Activated effector memory CD4-positive, alpha-beta T cell treated with anti-CD3 and anti-CD28 coated beads, Interleukin-2, amount 50 U/mL, for 16 hours (primary cell): ENCODE data around the gene AP1G2.
A peak's percentile ranks its signal among the peaks of the same experiment; 100 is the strongest.
"Not testable (repeated sequence)": the region's sequence is repeated elsewhere in the genome, so short reads cannot be mapped to it uniquely, and the experiment has no call there.

Source experiments
- DNase-seq: peaks from one replicate; pipeline ENCODE4 v3.0.0-alpha.2; 2020

Gene AP1G2

DNA sequence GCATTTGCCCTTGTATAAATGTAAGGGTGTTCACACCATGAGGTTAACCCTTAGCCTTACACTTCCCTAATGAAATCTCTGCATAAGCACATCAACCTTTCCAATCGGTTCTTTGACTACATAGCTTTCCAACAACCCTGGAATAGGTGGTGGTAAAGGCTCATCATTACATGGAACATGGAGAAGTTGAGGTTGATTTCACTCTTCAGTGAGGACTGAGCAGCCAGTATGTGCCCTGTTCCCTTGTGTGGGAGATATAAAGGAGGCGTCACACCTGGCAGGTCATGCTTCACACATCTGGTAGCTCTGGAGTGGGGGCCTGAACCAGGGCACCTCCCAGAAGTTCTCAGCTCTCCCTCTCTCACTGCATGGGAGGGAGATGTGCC lies 32.7 kb upstream of the AP1G2 start:
- no peak for DNase-seq

DNA sequence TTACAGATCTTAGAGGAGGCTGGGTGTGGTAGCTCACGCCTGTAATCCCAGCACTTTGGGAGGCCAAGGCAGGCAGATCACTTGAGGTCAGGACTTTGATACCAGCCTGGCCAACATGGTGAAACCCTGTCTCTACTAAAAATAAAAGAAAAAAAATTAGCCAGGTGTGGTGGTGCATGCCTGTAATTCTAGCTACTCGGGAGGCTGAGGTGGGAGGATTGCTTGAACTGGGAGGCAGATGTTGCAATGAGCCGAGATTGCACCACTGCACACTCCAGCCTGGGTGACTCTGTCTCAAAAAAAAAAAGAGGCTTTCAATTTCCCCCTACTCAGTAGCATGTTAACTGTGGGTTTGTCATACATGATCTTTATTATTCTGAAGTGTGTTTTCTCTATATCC lies 26.6 kb upstream of the AP1G2 start:
- DNase-seq = not testable (repeated sequence)

DNA sequence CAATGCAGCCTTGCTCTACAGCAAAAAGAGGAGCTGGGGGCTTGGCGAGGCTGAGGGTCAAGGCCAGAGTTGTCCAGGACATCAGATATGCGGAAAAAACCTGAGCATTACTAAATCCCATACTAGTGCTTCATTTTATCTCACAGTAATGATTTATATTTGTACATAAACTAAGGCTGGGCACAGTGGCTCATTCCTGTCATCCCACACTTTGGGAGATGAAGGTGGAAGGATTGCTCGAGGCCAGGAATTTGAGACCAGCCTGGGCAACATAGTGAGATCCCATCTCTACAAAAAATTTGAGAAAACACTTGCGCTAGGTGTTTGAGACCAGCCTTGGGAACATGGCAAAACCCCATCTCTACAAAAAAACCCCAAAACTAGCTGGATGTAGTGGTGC lies 22.6 kb upstream of the AP1G2 start:
- no peak for DNase-seq

DNA sequence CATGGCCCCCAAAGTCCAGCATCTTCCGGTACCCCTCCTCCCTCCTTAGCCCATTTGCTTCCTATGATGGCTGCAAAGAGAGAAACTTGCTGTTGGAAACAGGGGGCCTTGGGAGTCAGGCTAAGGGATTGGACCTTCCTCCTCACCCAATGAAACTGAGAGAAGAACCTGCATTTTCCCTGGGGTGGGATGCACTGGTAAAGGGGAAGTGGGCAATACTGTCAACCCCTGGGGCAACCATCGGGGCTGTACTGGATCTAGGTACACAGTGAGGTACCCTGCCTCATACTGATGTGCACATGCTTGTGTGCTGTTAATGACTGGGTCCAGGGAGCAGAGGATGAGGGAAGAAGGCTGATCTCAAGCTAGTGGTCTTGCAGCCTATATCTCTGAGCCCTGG lies 22.0 kb upstream of the AP1G2 start:
- no peak for DNase-seq

DNA sequence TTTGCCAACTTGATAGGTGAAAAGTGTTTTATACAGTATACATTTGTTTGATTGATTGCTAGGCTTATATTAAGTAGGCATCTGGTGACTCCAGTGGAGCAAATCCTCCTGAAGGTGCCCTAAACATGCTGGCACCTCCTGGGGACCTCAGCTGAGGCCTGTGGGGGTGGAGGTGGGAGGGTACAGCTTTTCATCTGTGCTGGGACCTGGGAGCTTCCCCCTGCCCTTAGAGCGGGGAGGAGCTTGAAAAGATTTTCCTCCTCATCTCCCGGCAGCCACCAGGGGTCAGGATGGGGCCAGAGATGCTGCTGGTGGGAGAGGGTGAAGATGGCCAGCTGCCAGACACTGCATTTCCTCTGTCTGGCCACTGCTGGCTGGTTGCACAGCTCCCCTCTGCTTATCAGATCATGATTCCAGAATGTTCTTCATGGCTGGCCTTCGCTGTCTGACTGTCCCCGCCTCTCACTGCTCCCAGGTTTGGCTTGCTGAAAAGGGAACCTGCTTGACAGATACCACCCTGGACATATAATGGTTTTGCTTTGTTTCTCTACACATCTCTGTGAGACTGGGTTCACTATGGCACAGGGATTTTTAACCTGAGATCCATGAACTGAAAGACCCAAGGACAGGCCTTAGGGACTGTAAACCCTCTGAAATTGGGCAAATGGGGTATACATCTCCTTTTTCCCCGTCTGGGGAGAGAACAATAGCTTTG lies 21.4 kb upstream of the AP1G2 start:
- peak; percentile 91 for DNase-seq

DNA sequence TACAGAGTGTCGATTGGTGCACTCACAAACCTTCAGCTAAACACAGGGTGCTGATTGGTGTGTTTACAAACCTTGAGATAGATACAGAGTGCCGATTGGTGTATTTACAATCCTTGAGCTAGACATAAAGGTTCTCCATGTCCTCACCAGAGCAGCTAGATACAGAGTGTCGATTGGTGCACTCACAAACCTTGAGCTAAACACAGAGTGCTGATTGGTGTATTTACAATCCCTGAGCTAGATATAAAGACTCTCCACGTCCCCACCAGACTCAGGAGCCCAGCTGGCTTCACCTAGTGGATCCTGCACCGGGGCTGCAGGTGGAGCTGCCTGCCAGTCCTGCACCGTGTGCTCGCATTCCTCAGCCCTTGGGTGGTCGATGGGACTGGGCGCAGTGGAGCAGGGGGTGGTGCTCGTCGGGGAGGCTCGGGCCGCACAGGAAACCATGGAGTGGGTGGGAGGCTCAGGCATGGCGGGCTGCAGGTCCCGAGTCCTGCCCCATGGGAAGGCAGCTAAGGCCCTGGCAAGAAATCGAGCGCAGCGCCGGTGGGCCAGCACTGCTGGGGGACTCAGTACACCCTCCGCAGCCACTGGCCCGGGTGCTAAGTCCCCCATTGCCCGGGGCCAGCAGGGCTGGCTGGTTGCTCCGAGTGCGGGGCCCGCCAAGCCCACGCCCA lies 17.1 kb upstream of the AP1G2 start:
- not testable (repeated sequence) for DNase-seq

DNA sequence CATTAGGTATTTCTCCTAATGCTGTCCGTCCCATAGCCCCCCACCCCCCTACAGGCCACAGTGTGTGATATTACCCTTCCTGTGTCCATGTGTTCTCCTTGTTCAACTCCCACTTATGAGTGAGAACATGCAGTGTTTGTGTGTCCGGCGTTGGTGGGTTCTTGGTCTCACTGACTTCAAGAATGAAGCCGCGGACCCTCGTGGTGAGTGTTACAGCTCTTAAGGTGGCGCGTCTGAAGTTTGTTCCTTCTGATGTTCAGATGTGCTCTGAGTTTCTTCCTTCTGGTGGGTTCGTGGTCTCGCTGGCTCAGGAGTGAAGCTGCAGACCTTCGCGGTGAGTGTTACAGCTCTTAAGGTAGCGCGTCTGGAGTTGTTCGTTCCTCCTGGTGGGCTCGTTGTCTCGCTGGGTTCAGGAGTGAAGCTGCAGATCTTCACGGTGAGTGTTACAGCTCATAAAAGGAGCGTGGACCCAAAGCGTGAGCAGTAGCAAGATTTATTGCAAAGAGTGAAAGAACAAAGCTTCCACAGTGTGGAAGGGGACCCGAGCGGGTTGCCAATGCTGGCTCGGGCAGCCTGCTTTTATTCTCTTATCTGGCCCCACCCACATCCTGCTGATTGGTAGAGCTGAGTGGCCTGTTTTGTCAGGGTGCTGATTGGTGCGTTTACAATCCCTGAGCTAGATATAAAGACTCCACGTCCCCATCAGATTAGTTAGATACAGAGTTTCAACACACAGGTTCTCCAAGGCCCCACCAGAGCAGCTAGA lies 16.4 kb upstream of the AP1G2 start:
- DNase-seq = not testable (repeated sequence)

DNA sequence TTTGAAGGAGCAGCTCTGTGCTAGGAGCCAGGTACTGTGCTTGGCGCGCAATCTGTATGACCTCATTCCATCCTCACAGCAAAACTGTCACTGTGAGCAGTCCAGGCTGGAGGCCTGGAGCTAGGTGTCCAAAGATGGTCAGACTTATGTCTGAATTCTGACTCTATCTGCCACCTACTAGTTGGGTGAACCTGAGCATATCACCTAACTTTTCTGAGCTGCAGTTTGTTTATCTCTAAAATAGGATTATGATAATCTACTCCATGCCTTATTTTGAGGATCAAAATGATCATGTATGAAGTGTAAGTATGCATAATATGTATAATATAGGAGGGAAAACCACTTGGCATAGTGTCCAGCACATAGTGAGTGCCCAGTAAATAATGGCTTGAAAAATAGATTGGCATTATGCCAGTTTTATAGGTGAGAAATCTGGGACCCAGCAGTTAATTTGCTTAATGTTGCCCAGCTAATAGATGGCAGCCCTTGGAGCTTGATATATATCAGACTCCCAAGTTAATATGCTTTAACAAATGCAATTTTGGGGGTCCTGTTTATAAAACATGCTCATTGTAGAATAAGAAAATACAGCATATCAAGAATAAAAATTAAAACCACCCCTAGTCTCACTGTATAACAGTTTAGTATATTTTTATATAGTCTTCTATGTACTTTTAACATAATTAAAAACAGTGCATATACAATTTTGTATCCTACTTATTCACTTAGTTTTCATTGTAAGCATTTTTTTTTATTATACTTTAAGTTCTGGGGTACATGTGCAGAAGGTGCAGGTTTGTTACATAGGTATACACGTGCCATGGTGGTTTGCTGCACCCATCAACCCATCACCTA lies 15.5 kb upstream of the AP1G2 start:
- DNase-seq = no peak

DNA sequence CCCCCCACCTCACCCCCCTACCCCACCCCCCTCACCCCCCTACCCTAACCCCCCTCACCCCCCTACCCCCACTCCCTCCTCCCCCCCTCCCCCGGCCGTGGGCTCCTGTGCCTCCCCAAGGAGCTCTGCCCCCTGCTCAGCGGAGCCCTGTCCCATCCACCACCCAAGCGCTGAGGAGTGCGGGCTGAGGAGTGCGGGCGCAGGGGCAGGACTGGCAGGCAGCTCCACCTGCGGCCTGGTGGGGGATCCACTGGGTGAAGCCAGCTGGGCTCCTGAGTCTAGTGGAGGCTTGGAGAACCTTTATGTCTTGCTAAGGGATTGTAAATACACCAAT lies 13.3 kb upstream of the AP1G2 start:
- DNase-seq = no peak

DNA sequence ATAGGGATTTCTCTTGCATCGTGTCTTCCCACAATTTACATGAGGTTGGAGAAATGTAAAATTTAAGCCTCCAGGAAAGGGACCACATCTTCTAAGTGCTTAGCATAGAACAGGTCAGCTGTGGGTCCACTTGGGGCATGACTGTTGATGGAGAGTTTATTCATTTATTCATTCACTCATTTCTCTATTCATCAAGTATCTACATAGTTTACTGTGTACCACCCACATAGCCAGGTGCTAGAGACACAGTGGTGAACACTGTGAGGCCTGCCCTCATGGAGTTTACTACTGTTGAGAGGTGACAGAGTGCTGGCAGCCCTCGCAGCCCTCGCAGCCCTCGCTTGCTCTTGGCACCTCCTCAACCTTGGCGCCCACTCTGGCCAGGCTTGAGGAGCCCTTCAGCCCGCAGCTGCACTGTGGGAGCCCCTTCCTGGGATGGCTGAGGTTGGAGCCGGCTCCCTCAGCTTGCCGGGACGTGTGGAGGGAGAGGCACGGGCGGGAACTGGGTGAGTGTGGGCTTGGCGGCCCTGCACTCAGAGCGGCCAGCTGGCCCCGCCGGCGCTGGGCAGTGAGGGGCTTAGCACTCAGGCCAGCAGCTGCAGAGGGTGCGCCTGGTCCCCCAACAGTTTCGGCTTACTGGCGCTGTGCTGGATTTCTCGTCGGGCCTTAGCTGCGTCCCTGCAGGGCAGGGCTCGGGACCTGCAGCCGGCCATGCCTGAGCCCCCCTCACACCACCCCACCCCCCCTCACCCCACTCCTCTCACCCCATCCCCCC lies 12.7 kb upstream of the AP1G2 start:
- DNase-seq = no peak

DNA sequence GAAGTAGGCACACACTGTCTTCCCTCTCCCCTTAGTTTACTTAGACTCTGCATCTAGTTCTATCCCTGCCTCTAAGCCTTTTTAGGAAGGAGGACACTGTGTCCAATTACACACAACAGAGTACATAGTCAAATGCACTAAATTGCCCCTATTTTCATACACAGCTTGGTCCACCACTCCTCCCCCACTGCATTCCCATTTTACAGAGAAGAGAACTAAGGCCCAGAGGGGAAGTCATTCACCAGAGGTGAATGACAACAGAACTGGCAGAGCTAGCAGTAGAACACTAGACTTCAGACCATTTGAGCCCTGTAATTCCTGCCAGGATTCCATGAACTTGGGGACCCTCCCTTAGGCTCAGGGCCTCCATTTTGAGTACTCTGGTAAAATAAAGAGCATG lies 12.1 kb upstream of the AP1G2 start:
- DNase-seq = no peak

DNA sequence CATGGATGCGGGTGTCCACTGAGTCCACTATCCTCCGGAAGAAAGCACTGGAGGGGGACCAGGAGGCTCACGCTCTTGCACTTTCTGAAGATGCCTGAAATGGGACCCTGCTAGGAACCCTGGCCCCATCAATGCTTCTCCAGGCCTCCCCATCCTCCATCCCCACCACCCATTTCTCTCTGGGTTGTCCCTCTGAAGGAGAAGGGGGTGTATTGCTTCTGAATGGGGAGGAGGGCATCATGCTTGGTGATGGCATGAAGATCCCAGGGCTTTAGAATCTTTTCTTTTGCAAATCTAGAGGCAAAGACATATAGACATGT lies 11.7 kb upstream of the AP1G2 start:
- no peak for DNase-seq

DNA sequence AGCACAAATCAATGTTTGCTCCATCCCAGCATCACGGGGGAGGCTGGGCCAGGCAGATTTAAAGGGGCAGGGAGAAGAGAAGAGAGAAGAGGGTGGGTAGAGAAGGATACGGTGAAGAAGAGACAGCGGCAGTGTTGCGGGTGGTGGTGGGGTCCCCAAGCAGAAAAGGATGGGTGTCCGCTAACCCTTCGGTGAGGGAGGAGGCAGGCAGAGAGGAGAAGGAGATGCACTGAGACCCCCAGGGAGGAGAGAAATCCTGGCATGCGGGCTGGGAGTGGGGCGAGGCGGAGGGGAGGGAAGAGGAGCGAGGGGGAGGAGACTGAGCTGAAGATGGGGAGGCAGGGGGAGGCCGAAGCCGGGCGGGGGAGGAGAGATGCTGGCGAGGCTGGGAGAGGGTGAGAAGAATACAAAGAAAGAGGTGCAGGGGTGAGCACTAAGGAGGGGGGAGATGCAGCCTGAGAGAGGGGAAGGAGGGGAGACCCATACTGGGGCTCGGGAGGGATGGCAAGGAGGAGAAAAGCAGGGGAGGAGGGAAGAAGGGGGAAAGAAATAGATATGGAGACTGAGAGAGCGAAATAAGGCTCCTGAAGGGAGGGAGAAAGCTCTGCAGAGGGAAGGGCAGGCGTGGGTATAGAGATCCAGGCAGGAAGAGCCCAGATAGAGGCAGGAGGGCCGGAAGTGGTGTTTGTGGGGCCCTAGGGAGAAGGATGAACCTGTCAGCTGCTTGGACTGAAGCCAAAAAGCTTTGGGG lies 11.1 kb upstream of the AP1G2 start, which contains the start of gene JPH4:
Gene JPH4, minus strand, starts transcription at position 231 of the 751 bp plus-strand sequence. CDS start 1,337 bp downstream, outside the sequence.
- no peak for DNase-seq

DNA sequence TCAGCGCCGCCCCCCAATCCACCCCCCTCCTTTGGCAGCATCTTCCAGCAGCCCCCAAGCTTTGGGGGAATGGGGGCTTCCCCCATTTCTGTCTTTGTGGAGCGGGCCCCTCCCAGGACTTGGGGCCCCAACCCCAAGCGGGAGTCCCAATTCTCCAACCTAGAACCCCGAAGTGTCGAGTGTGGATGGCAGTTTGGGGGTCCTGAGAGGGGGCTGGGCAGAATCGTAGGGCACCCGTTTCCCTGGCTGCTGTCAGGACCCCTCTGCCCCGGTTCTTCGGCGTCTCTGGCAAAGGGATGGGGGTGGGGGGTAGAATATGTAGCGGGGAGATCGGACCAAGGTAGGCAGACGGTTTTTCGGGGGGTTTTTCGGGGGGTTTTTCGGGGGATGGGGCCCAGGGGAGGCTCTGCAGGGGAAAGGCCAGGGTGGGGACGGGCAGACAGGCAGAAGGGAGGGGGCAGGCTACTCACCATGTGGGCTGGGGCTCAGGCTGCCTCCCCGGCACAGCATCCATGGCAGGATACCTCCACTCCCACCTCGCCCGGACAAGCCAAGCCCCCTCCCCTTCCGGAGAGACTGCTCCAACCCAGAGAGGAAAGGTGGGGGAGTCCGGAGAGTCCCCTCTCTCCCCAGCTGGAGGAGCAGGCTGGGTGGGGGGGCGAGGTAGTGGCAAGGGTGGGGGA lies 10.3 kb upstream of the AP1G2 start:
- no peak for DNase-seq

DNA sequence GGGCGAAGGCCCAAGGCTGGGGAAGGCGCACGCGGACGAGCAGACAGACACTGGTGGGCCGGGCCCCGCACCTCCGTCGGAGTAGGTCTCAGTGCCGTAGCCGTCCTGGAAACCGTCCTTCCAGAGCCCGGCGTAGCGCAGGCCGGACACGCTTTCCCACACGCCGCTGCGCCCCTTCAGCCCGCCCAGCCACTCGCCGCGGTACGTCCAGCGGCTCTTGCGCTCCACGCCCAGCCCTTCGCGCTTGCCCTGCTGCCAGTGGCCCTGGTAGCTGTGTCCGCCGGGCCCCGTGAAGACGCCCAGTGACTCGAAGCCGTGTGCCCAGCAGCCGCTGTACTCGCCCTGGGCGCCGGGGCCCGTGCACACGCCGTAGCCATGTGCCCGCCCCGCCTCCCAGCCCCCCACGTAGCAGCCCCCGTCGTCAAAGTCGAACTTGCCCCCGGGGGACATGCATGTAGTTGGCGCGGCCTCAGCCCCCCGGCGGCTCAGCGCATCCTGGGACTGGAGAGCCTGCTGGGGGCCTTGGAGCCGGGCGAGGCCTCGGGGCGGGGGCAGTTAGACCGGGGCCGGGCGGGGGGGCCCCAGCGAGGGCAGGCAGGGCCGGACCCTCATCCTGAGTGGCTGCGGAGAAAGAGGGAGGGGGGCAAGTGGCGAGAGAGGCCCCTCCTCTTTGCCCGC lies 9.6 kb upstream of the AP1G2 start:
- DNase-seq = no peak

DNA sequence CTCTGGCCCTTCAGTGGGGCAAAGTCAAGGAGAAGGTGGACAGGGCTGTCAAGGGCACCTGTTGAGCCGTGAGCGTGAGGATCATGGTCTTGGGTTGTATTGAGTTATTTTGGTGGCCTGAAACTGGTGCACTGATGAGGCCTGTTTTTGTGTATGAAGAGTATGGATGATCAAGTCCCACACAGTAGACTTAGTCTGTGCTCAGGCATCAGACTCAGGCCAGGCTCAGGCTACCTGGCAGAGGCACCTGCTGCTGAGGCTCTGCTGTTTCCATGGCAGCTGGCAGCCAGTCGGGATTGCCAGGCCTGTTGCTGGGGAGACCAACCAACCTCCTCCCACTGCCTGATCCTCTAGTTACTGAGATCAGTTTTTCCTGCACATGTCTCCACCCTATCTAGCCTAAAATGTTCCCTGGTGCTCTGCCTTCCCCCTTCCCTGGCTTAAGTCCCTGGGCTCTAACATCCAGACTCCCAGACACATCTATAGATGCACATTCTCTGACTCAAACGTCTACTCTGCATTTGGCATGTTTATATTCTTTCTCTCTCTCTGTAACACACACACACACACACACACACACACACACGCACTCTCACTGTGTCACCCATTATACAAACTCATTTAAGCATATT lies 5.9 kb upstream of the AP1G2 start:
- DNase-seq = peak; percentile 41

DNA sequence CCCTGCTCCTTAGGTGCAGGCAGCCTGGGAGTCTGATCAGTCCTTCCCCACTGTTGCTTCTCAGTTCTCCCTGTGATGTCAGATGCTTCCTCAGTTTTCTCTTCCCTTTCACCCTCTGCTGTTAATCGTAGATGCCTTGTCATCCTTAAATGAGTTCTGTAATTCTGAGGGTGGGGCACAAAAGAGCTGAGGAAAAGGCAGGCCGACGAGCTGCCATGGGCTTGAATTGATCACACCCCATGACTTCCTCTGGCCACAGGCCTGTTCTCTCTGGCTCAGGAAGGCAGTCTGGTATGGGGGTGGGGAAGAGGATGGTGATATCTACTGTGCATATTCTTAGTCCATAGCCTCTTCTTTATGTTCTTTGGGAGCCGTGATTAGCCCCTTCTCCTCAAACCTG lies 5.2 kb upstream of the AP1G2 start:
- peak; percentile 30 for DNase-seq

DNA sequence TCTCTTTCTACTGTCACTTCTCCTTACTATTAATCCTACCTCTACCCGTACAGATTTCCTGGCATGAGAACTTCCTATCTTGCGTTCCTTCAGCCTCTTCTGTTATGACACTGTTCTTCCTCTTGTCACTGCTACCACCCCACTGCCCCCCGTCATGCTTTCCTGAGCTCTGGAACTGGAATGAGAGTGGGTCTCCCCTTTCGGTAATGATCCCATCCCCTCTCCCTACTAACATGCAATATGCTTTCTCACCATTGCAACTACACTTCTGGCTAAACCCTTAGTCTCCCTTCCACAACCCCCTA lies 4.9 kb upstream of the AP1G2 start:
- DNase-seq = no peak

DNA sequence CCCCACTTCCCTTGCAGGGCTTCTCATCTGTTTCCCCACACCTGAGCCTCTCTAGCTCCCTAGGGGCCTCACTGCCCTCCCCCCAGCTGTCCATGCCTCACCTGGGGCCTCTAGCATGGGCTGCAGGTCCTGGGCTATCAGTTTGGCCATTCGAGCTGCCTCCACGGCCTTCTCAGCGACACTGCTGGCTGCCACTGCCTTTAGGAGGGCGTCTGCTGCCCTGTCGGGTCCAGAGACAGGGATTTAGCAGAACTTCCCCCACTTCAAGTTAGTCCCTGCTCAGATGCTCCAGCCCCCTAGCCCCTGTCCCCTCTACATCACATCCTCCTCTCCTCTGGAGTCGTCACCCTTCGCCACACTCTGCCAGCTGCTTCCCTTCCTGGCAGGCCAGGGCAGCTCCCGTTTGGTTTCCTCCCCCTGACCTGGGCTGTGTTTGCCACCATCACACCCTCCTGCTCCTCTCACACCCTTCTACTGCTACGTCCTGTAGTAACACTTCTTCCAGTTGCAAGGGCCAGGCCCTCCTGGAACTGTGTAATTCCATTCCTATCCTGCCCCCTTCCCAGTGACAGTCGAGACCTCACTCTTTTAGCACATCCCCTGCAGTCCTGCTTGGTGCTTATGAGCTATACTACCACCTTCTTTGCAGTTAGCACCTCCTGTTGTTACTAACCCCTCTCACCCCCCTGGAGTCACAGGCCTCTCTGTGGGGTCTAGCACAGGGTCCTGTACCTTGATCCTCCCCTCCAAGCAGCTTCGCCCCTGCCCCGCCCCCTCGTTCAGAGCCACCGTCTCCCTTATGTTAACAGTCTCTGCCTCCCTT lies 4.3 kb upstream of the AP1G2 start:
- DNase-seq = peak; percentile 58
